A673 (cell line): Measurements from ENCODE around the gene TCEA3.

Experiments
- EZH2 ChIP-seq: fragments of 200-600 bp; sonication (generic); IDR thresholded peaks from 2 replicates; pipeline ENCODE4 v1.6.1; 2017; ENCODE audit warnings: borderline replicate concordance, low read depth, mild to moderate bottlenecking, mixed read lengths, antibody characterized with exemption, low read length; ENCODE audit not compliant: poor library complexity, severe bottlenecking
- TF ChIP-seq, protein P1 (sequence below): fragments of 300-800, 200-600 bp; sonication (generic); conservative IDR thresholded peaks from 2 replicates; pipeline ENCODE4 v1.5.1; 2017; ENCODE audit warnings: low read depth, mild to moderate bottlenecking, antibody characterized with exemption, low read length, moderate library complexity, mixed read lengths

DNA sequence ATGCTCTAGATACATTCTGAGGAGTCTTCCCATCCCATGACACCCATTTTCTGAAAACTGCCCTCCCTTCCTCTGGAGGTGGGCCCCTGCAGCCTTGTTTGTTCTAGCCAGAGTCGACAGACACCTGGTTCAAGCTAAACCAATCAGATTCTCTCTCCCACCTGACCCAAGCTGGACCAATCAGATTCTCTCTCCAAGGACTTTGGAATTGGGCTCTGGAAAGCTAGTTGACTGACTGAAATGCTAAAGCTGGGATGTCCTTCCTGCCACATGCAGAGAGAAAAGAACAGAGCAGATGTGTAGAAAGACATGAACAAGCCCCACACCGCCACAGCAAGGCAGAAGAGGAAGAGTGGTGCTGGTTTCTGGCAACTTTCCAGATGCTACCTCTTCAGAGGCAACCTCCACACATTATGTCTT is 34.8 kb upstream of the TCEA3 start:
- TF ChIP-seq EZH2, result no peak
- TF ChIP-seq, protein P1, sequence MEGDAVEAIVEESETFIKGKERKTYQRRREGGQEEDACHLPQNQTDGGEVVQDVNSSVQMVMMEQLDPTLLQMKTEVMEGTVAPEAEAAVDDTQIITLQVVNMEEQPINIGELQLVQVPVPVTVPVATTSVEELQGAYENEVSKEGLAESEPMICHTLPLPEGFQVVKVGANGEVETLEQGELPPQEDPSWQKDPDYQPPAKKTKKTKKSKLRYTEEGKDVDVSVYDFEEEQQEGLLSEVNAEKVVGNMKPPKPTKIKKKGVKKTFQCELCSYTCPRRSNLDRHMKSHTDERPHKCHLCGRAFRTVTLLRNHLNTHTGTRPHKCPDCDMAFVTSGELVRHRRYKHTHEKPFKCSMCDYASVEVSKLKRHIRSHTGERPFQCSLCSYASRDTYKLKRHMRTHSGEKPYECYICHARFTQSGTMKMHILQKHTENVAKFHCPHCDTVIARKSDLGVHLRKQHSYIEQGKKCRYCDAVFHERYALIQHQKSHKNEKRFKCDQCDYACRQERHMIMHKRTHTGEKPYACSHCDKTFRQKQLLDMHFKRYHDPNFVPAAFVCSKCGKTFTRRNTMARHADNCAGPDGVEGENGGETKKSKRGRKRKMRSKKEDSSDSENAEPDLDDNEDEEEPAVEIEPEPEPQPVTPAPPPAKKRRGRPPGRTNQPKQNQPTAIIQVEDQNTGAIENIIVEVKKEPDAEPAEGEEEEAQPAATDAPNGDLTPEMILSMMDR, result no peak
